ENCODE data around the gene SHROOM2. TPM values are rescaled to one million over a fixed set of nuclear protein-coding genes. Genes with fewer than 3 reads are reported as not detected.

The SHROOM2 gene
- total and polyA plus RNA-seq, 2 of the 4 experiments (the other 2 are of a cell fraction): 8.1 to 14.2 TPM

- H3K9ac ChIP-seq (ENCODE audit: low read depth, low read length): no peak overlapping the region
- no peaks in the 10 kb centered on the region for H3K79me1 ChIP-seq (ENCODE audit: low read depth in 1 of 2, low read length in 2 of 2)
- no peak overlapping the region for H3K18ac ChIP-seq (ENCODE audit: low read depth, low read length)
- in situ Hi-C loops (cut with MboI; ENCODE audit: low sequenced_read_pairs) (no loop called here), dilution Hi-C loops (cut with HindIII; ENCODE audit: low sequenced_read_pairs, unreplicated experiment) (no loop called here), intact Hi-C loops (cut with micrococcal nuclease) (loop anchor here (2.0 to 5.0 kb wide), 2 partner anchors 87 to 244 kb away; partner anchors contain the start of gene SHROOM2)
- H3K36me3 ChIP-seq (ENCODE audit: control insufficient read depth, insufficient read depth, low read length): no peaks in the 10 kb centered on the region
- CTCF ChIA-PET: no interaction called here
- ATAC-seq (ENCODE audit: low read depth) (no peak), DNase-seq (peak; percentile 25)
- H3K27me3 ChIP-seq (ENCODE audit: control insufficient read depth, insufficient read depth, low read length): no peaks in the 10 kb centered on the region
- peaks cover 5% of the 10 kb centered on the region; the same call in 1 of the 2 replicates for H3K4me1 ChIP-seq (ENCODE audit: control insufficient read depth, insufficient read depth, low read length)
- no peak overlapping the region for H4K5ac ChIP-seq (ENCODE audit: low read depth, low read length)
- no peak for TF ChIP-seq MXI1 (IDR thresholded peaks at IDR 0.05; ENCODE audit: borderline replicate concordance, low read depth, low read length)
- no peak for TF ChIP-seq BHLHE40 (IDR thresholded peaks at IDR 0.05; ENCODE audit: low read depth, low read length)
- TF ChIP-seq CTCF (conservative IDR thresholded peaks at IDR 0.05; ENCODE audit: low read depth, low read length): no peak
- no peak for TF ChIP-seq RCOR1 (IDR thresholded peaks at IDR 0.05; ENCODE audit: insufficient replicate concordance, low read length)
- TF ChIP-seq ELK1 (IDR thresholded peaks at IDR 0.05; ENCODE audit: borderline replicate concordance, low read depth, low read length): no peak
- TF ChIP-seq SMC3 (IDR thresholded peaks at IDR 0.05; ENCODE audit: low read depth, low read length): no peak
- no peak for TF ChIP-seq RAD21 (IDR thresholded peaks at IDR 0.05; ENCODE audit: low read length)
- no peak for TF ChIP-seq MAFK (IDR thresholded peaks at IDR 0.05; ENCODE audit: low read depth, low read length)
- no peak for TF ChIP-seq CEBPB (IDR thresholded peaks at IDR 0.05; ENCODE audit: low read depth, low read length)
- TF ChIP-seq RFX5 (IDR thresholded peaks at IDR 0.05; ENCODE audit: low read depth, low read length): no peak
- TF ChIP-seq USF2 (IDR thresholded peaks at IDR 0.05; ENCODE audit: low read depth, low read length): no peak
- no peak for TF ChIP-seq MAZ (IDR thresholded peaks at IDR 0.05; ENCODE audit: borderline replicate concordance, low read depth, low read length)
- no peak for TF ChIP-seq FOS (IDR thresholded peaks at IDR 0.05; ENCODE audit: low read depth, low read length)
- TF ChIP-seq POLR2A (IDR thresholded peaks at IDR 0.05; ENCODE audit: low read depth, low read length): no peak
- no peak for TF ChIP-seq CHD1 (IDR thresholded peaks at IDR 0.05; ENCODE audit: low read depth, low read length)
- TF ChIP-seq NFE2L2 (IDR thresholded peaks at IDR 0.05; ENCODE audit: low read depth, low read length): no peak
- H4K8ac ChIP-seq (ENCODE audit: low read depth in 2 of 2, low read length in 2 of 2): no peak overlapping the region
- H4K20me1 ChIP-seq (ENCODE audit: insufficient read depth, low read length): no peaks in the 10 kb centered on the region
- no peak overlapping the region for H3K23ac ChIP-seq (ENCODE audit: low read depth, low read length)
- POLR2A ChIA-PET (ENCODE audit: unreplicated experiment): no interaction called here
- H4K91ac ChIP-seq (ENCODE audit: insufficient read depth, low read depth, low read length): no peak overlapping the region
- H2AK5ac ChIP-seq (ENCODE audit: low read depth, low read length): no peak overlapping the region
- no peak overlapping the region for H3K4me2 ChIP-seq (ENCODE audit: low read depth, low read length)
- no peak overlapping the region for H3K27ac ChIP-seq (ENCODE audit: insufficient read depth, low read length)
- no peak overlapping the region for H2BK15ac ChIP-seq (ENCODE audit: low read depth, low read length)
- H2AK9ac ChIP-seq (replicated peaks; ENCODE audit: low read depth, low read length, poor library complexity): no peak overlapping the region
- H3K14ac ChIP-seq (replicated peaks; ENCODE audit: low read depth, low read length): no peak overlapping the region
- H2BK5ac ChIP-seq (ENCODE audit: low read depth, low read length, poor library complexity, severe bottlenecking): no peak overlapping the region
- no peak overlapping the region for H2BK20ac ChIP-seq (ENCODE audit: low read depth, low read length)
- H3K4ac ChIP-seq (ENCODE audit: low read depth, low read length): no peak overlapping the region
- no peak overlapping the region for H3K56ac ChIP-seq (ENCODE audit: extremely low read depth, insufficient read depth, low read length)
- no peaks in the 10 kb centered on the region for H3K9me3 ChIP-seq (ENCODE audit: control insufficient read depth, insufficient read depth, low read length)
- no TSS peak for BruUV-seq (replicated peaks)
- H3K4me3 ChIP-seq (ENCODE audit: insufficient read depth, low read depth, low read length): no peak overlapping the region
- H2AFZ ChIP-seq (replicated peaks; ENCODE audit: low read length, poor library complexity): no peak overlapping the region
- no peak overlapping the region for H2BK120ac ChIP-seq (ENCODE audit: low read depth, low read length)
- WGBS, 2 experiments (ENCODE audit: extremely low coverage in 2 of 2, insufficient read length in 1 of 2): no CpG with 5 or more reads among the region's 6 CpGs
- no peaks in the 10 kb centered on the region for H3K9me1 ChIP-seq (ENCODE audit: insufficient read depth, low read length)
Measured at GRCh38 chrX:9874483-9874882, 88.3 kb downstream of the SHROOM2 start.
